GM23338 (cell line): ENCODE measurements around the gene CASTOR1. TPM values are rescaled to one million over a fixed set of nuclear protein-coding genes. Genes with fewer than 3 reads are reported as not detected.

Experiments
- ATAC-seq: fragments of 200-7000 bp; cut with Tn5 transposase; 3 replicates; pipeline ENCODE4 v1.9.1; 2020
- DNase-seq: peaks from one replicate; pipeline ENCODE4 v3.0.0-alpha.2; 2015; ENCODE audit warnings: low spot score
- H2AFZ ChIP-seq: fragments of 200-600 bp; sonication (generic); 2 replicates; pipeline ENCODE4 v1.8.0; 2016; ENCODE audit warnings: antibody characterized with exemption, mild to moderate bottlenecking, moderate library complexity
- H3F3A ChIP-seq: fragments of 200-600 bp; sonication (generic); replicated peaks from 2 replicates; pipeline ENCODE4 v1.8.0; 2017; ENCODE audit warnings: antibody characterized with exemption, mixed run types, low read depth
- H3K27ac ChIP-seq: fragments of 200-600 bp; sonication (generic); 2 replicates; pipeline ENCODE4 v1.6.1; 2016; ENCODE audit warnings: low read depth
- H3K27me3 ChIP-seq: fragments of 200-600 bp; sonication (generic); 2 replicates; pipeline ENCODE4 v1.8.0; 2016; ENCODE audit warnings: mild to moderate bottlenecking, mixed run types, moderate library complexity; ENCODE audit not compliant: insufficient read depth
- H3K36me3 ChIP-seq: fragments of 200-600 bp; sonication (generic); 2 replicates; pipeline ENCODE4 v1.8.0; 2016; ENCODE audit warnings: mild to moderate bottlenecking; ENCODE audit not compliant: insufficient read depth
- H3K4me1 ChIP-seq: fragments of 200-600 bp; sonication (generic); 2 replicates; pipeline ENCODE4 v1.8.0; 2016; ENCODE audit warnings: mild to moderate bottlenecking, moderate library complexity; ENCODE audit not compliant: insufficient read depth
- H3K4me2 ChIP-seq: fragments of 200-600 bp; sonication (generic); 2 replicates; pipeline ENCODE4 v1.7.1; 2017; ENCODE audit warnings: mixed run types
- H3K4me3 ChIP-seq: fragments of 200-600 bp; sonication (generic); 2 replicates; pipeline ENCODE4 v1.6.1; 2016; ENCODE audit warnings: mixed run types
- H3K79me2 ChIP-seq: fragments of 200-600 bp; sonication (generic); replicated peaks from 2 replicates; pipeline ENCODE4 v1.8.0; 2017; ENCODE audit warnings: mild to moderate bottlenecking; ENCODE audit not compliant: insufficient read depth
- H3K9me2 ChIP-seq: fragments of 200-600 bp; sonication (generic); 2 replicates; pipeline ENCODE4 v1.8.0; 2017; ENCODE audit not compliant: insufficient read depth
- H4K20me1 ChIP-seq: fragments of 200-600 bp; sonication (generic); replicated peaks from 2 replicates; pipeline ENCODE4 v1.8.0; 2017; ENCODE audit warnings: mild to moderate bottlenecking; ENCODE audit not compliant: insufficient read depth
- H3K27ac Mint-ChIP-seq: 2 replicates; pipeline ENCODE4 v1.8.0; 2020; ENCODE audit warnings: inconsistent platforms, mild to moderate bottlenecking, moderate library complexity, mixed read lengths
- H3K27me3 Mint-ChIP-seq: 3 replicates; pipeline ENCODE4 v1.8.0; 2022; ENCODE audit warnings: low read depth, mild to moderate bottlenecking, moderate library complexity, mixed read lengths, inconsistent platforms; ENCODE audit not compliant: insufficient read depth, poor library complexity
- H3K36me3 Mint-ChIP-seq: 3 replicates; pipeline ENCODE4 v1.8.0; 2021; ENCODE audit warnings: low read depth, mild to moderate bottlenecking, inconsistent platforms, moderate library complexity, mixed read lengths
- H3K4me1 Mint-ChIP-seq: 3 replicates; pipeline ENCODE4 v1.8.0; 2020; ENCODE audit warnings: mild to moderate bottlenecking, inconsistent platforms, mixed read lengths
- H3K4me3 Mint-ChIP-seq: 3 replicates; pipeline ENCODE4 v1.8.0; 2021; ENCODE audit warnings: moderate library complexity, mild to moderate bottlenecking, inconsistent platforms, mixed read lengths
- H3K9me3 Mint-ChIP-seq: 3 replicates; pipeline ENCODE4 v1.8.0; 2020; ENCODE audit warnings: moderate library complexity, mild to moderate bottlenecking, inconsistent platforms, mixed read lengths
- CREB1 ChIP-seq: fragments of 250-450 bp; sonication (Bioruptor Pico); IDR thresholded peaks from 2 replicates; pipeline ENCODE4 v1.5.0; 2020; ENCODE audit warnings: low read depth, mild to moderate bottlenecking, moderate library complexity
- EZH2 ChIP-seq: fragments of 200-600 bp; sonication (generic); IDR thresholded peaks from one replicate; pipeline ENCODE4 v1.8.0; 2017; ENCODE audit warnings: antibody characterized with exemption, mild to moderate bottlenecking, low read depth; ENCODE audit not compliant: unreplicated experiment
- EZH2phosphoT487 ChIP-seq: fragments of 200-600 bp; sonication (generic); IDR thresholded peaks from one replicate; pipeline ENCODE4 v1.8.1; 2018; ENCODE audit warnings: antibody characterized with exemption; ENCODE audit not compliant: unreplicated experiment
- NANOG ChIP-seq: IDR thresholded peaks from 2 replicates; pipeline ENCODE4 v1.6.1; 2016; ENCODE audit warnings: antibody characterized with exemption, borderline replicate concordance
- POLR2AphosphoS5 ChIP-seq: IDR thresholded peaks from 2 replicates; pipeline ENCODE4 v1.6.1; 2016; ENCODE audit warnings: antibody characterized with exemption, low read depth
- REST ChIP-seq: IDR thresholded peaks from one replicate; pipeline ENCODE4 v1.6.1; 2018; ENCODE audit warnings: antibody characterized with exemption; ENCODE audit not compliant: unreplicated experiment
- STAT1 ChIP-seq: IDR thresholded peaks from one replicate; pipeline ENCODE4 v1.6.1; 2016; ENCODE audit warnings: antibody characterized with exemption; ENCODE audit not compliant: unreplicated experiment
- ZNF114 ChIP-seq: fragments of 250-450 bp; sonication (Bioruptor Pico); IDR thresholded peaks from 2 replicates; pipeline ENCODE4 v1.5.0; 2020; ENCODE audit warnings: mild to moderate bottlenecking, moderate library complexity
- ZNF462 ChIP-seq: fragments of 250-450 bp; sonication (Bioruptor Pico); IDR thresholded peaks from 2 replicates; pipeline ENCODE4 v1.5.0; 2020; ENCODE audit warnings: mild to moderate bottlenecking, moderate library complexity
- polyA plus RNA-seq: library from polyadenylated mRNA; unstranded; fragments of >200 nt; fragmentation: Nextera tagmentation; extraction: Ambion mirVana; gene quantifications from 2 replicates; pipeline ENCODE4 v1.2.1, GENCODE V29; 2016
- total RNA-seq: library from RNA; depleted of rRNA; stranded (reverse); fragments of >200 nt; shearing (Covaris generic); gene quantifications from 2 replicates; pipeline ENCODE4 v1.2.3, GENCODE V29; 2014
- TF ChIP-seq, protein P1 (sequence below): IDR thresholded peaks from 2 replicates; pipeline ENCODE4 v1.6.1; 2016; ENCODE audit warnings: antibody characterized with exemption
- TF ChIP-seq, protein P2 (sequence below), 2 experiments: fragments of 200-600 bp in 1 of 2; sonication (generic) in 1 of 2; conservative IDR thresholded peaks; 2 replicates each; pipeline versions ENCODE4 v1.5.1 to v1.6.1; 2016 to 2017; ENCODE audit warnings: antibody characterized with exemption in 2 of 2, low read depth in 2 of 2, mild to moderate bottlenecking in 2 of 2, moderate library complexity in 1 of 2

CASTOR1 gene
- total and polyA plus RNA-seq, 2 experiments from 2014 or later: 11.3 to 23.2 TPM

GRCh38 chr22:30265131-30265720, 24.1 kb downstream of the CASTOR1 start:
- no peak overlapping the region for H3K27ac ChIP-seq
- H3F3A ChIP-seq: no peaks in the 10 kb centered on the region
- H3K9me3 Mint-ChIP-seq: no peaks in the 10 kb centered on the region; the same call in 2 of the 3 replicates
- H3K4me3 ChIP-seq: no peak overlapping the region
- H4K20me1 ChIP-seq: no peaks in the 10 kb centered on the region
- no peaks in the 10 kb centered on the region for H3K4me1 ChIP-seq
- H3K4me2 ChIP-seq: no peak overlapping the region
- H2AFZ ChIP-seq: no peak overlapping the region
- H3K4me3 Mint-ChIP-seq: no peak overlapping the region
- ATAC-seq (no peak), DNase-seq (no peak)
- no peaks in the 10 kb centered on the region for H3K9me2 ChIP-seq
- H3K36me3 Mint-ChIP-seq: no peaks in the 10 kb centered on the region
- no peaks in the 10 kb centered on the region for H3K36me3 ChIP-seq
- peaks cover 5% of the 10 kb centered on the region; the same call in 2 of the 3 replicates for H3K4me1 Mint-ChIP-seq
- H3K27me3 Mint-ChIP-seq: peaks cover 17% of the 10 kb centered on the region
- TF ChIP-seq EZH2phosphoT487 (no peak), STAT1 (no peak), CREB1 (CRISPR knock-in tag) (no peak), POLR2AphosphoS5 (no peak), ZNF462 (CRISPR knock-in tag) (no peak), REST (no peak), EZH2 (no peak), ZNF114 (no peak), NANOG (no peak)
- TF ChIP-seq, protein P1, sequence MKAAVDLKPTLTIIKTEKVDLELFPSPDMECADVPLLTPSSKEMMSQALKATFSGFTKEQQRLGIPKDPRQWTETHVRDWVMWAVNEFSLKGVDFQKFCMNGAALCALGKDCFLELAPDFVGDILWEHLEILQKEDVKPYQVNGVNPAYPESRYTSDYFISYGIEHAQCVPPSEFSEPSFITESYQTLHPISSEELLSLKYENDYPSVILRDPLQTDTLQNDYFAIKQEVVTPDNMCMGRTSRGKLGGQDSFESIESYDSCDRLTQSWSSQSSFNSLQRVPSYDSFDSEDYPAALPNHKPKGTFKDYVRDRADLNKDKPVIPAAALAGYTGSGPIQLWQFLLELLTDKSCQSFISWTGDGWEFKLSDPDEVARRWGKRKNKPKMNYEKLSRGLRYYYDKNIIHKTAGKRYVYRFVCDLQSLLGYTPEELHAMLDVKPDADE: no peak
- TF ChIP-seq, protein P2, sequence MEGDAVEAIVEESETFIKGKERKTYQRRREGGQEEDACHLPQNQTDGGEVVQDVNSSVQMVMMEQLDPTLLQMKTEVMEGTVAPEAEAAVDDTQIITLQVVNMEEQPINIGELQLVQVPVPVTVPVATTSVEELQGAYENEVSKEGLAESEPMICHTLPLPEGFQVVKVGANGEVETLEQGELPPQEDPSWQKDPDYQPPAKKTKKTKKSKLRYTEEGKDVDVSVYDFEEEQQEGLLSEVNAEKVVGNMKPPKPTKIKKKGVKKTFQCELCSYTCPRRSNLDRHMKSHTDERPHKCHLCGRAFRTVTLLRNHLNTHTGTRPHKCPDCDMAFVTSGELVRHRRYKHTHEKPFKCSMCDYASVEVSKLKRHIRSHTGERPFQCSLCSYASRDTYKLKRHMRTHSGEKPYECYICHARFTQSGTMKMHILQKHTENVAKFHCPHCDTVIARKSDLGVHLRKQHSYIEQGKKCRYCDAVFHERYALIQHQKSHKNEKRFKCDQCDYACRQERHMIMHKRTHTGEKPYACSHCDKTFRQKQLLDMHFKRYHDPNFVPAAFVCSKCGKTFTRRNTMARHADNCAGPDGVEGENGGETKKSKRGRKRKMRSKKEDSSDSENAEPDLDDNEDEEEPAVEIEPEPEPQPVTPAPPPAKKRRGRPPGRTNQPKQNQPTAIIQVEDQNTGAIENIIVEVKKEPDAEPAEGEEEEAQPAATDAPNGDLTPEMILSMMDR (conservative IDR thresholded peaks at IDR 0.05; ENCODE audit: low read depth in 2 of 2): no peak
- no peak overlapping the region for H3K27ac Mint-ChIP-seq
- H3K79me2 ChIP-seq: no peaks in the 10 kb centered on the region
- H3K27me3 ChIP-seq: no peaks in the 10 kb centered on the region; the same call in 1 of the 2 replicates
